ENCODE measurements around the gene NANOS3. TPM values are rescaled to one million over a fixed set of nuclear protein-coding genes. Genes with fewer than 3 reads are reported as not detected.

NANOS3 gene
- total and polyA plus RNA-seq, 9 of the 15 experiments (the other 6 are each of a cell fraction or from before 2014, with no cell fraction given), result not detected

GRCh38 chr19:13839130-13839937 is 37.6 kb upstream of the NANOS3 start (continued):
- TF ChIP-seq TOE1 (IDR thresholded peaks at IDR 0.05; ENCODE audit: borderline replicate concordance), result no peak
- no peak for TF ChIP-seq TOE1 (CRISPR knock-in tag; IDR thresholded peaks at IDR 0.05; ENCODE audit: borderline replicate concordance, low read depth)
- no peak for TF ChIP-seq CEBPB (tag; IDR thresholded peaks at IDR 0.05)
- TF ChIP-seq TFE3 (CRISPR knock-in tag; IDR thresholded peaks at IDR 0.05), result no peak
- TF ChIP-seq SUPT5H (IDR thresholded peaks at IDR 0.05), result peak; percentile 76
- TF ChIP-seq ELK1 (CRISPR knock-in tag; IDR thresholded peaks at IDR 0.05), result 0 out of 2 replicates have a peak, but pooled peaks have one; percentile 80
- TF ChIP-seq POLR2G (IDR thresholded peaks at IDR 0.05; ENCODE audit: low read depth, low read length), result peak; percentile 93
- TF ChIP-seq GATA2 (CRISPR knock-in tag; IDR thresholded peaks at IDR 0.05), result no peak
- no peak for TF ChIP-seq NR1H2 (CRISPR knock-in tag; IDR thresholded peaks at IDR 0.05)
- TF ChIP-seq ZNF124 (CRISPR knock-in tag; IDR thresholded peaks at IDR 0.05), result peak; percentile 64; the same call in 1 of the 2 replicates
- TF ChIP-seq MTF1 (CRISPR knock-in tag; IDR thresholded peaks at IDR 0.05; ENCODE audit: borderline replicate concordance), result no peak
- peak; percentile 71 for TF ChIP-seq ZNF766 (CRISPR knock-in tag; conservative IDR thresholded peaks at IDR 0.05)
- TF ChIP-seq MCM5 (IDR thresholded peaks at IDR 0.05; ENCODE audit: low read depth), result no peak
- no peak for TF ChIP-seq IRF1 (CRISPR knock-in tag; IDR thresholded peaks at IDR 0.05; ENCODE audit: borderline replicate concordance)
- no peak for TF ChIP-seq RBM39 (optimal IDR thresholded peaks at IDR 0.05; ENCODE audit: low read depth, low read length)
- TF ChIP-seq PCBP1 (IDR thresholded peaks at IDR 0.05; ENCODE audit: low read depth, low read length, poor library complexity, severe bottlenecking), result no peak
- peak; percentile 70 for TF ChIP-seq MAFK (IDR thresholded peaks at IDR 0.05; ENCODE audit: low read length)
- TF ChIP-seq HES1 (IDR thresholded peaks at IDR 0.05; ENCODE audit: low read depth), result no peak
- peak; percentile 39 for TF ChIP-seq CCNT2 (IDR thresholded peaks at IDR 0.05; ENCODE audit: borderline replicate concordance, extremely low read depth, insufficient read length, low read depth, low read length)
- peak; percentile 83 for TF ChIP-seq ZNF740 (CRISPR knock-in tag; IDR thresholded peaks at IDR 0.05)
- peak in 1 of 2 experiments; percentile 54; a peak in 2 of 4 replicates for TF ChIP-seq ZNF740 (tag; IDR thresholded peaks at IDR 0.05)
